AG09319 (cell line): ENCODE results near the gene ARHGAP10.
"Not testable (repeated sequence)": the region's sequence is repeated elsewhere in the genome, so short reads cannot be mapped to it uniquely, and the experiment has no call there.

ENCODE experiments used
- DNase-seq: peaks from one replicate; pipeline ENCODE4 v3.0.0-alpha.2; 2010; ENCODE audit warnings: low read depth; ENCODE audit errors: extremely low read depth
- CTCF ChIP-seq: IDR thresholded peaks from 2 replicates; pipeline ENCODE4 v1.5.1; 2011; ENCODE audit warnings: low read depth, mild to moderate bottlenecking, inconsistent platforms, low read length, moderate library complexity

The ARHGAP10 gene

DNA sequence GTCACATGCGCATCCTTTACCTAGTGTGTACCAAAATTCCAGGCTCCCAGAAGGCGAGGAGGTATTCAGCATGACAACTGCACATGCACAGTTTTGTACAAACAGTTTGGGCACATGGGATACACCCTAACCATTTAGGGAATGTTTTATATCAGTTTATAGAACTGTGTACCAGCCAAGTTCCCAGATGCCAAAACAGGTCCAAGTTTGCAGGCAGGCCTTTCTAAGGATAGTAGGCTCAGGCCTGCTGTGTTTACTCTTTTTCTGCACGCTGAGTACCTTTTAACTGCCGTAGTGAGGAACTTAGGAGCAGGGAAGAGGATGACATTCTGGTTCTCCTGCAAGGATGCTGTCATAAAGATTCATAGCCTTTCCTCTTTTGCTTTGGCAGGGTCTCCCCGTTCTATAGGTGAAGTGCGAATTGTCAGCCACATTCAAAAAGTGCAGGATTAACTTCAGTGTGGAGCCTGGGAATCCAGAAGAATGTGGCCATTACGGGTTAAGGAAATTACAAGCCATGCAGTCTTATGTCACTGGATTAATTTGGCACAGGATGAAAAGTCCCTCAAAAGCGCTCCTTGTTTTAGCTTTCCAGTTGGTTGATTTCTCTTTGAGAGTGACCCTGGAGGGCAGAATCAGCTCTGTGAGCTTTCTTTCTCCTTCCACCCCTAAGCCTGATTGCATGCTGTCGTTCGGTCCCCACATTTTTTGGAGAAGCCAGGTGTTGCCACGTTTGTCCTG is 259.8 kb downstream of the ARHGAP10 start:
- no peak for DNase-seq
- TF ChIP-seq CTCF = no peak

- DNase-seq = no peak
- TF ChIP-seq CTCF = no peak
Observed at GRCh38 chr4:147994076-147994475, 262.2 kb downstream of the ARHGAP10 start.

DNA sequence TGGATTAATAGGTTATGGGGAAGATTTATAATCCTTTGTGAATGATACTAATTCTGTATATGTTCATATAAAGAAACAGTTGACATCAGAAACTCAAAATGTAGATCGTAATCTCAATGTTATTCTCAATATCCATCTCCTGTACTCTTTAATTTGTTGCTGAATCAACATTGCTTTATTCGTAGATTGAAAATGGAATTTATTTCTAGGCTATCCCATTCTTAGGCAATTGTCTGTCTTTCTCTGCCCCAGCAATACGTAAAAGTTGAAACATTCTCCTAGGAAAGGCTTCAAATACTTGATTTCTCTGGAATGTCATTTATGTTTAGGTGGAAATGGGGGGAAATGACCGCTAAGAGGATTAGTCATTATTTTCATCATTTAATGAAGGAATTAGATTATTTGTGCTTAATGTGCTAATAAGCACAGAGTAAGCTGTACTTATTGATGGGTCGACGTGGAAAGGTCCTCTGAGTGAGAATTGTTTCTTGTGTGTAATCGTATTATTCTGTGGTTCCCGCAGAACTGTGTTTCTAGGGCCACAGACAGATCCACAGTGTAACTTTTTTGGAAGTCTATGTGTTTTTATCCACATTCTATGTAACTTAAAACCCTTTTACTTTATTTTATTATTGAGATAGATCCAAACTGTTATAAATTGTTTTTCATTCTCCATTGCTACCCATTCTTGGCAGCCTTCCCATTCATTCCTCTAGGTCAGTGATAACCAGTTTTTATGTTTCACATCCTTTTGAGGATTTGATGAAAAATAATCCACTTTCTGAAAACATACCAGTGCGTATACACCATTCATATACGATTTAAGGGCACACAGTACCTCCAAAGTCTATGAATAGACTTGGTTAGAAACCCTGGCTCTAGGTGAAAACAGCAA is 262.9 kb downstream of the ARHGAP10 start:
- no peak for TF ChIP-seq CTCF
- DNase-seq = no peak

- DNase-seq = no peak
- no peak for TF ChIP-seq CTCF
Observed at GRCh38 chr4:147996859-147997258, 265.0 kb downstream of the ARHGAP10 start.

- DNase-seq = not testable (repeated sequence)
Observed at GRCh38 chr4:148000038-148000437, 268.1 kb downstream of the ARHGAP10 start.

GRCh38 chr4:148004228-148004857 is 272.5 kb downstream of the ARHGAP10 start:
- no peak for TF ChIP-seq CTCF
- DNase-seq = no peak

- no peak for TF ChIP-seq CTCF
- no peak for DNase-seq
Observed at GRCh38 chr4:148006001-148006400, 274.1 kb downstream of the ARHGAP10 start.
